ENCODE measurements around the gene FSTL3.

FSTL3 gene

GRCh38 chr19:710767-711166, 34.6 kb downstream of the FSTL3 start:
- no peak overlapping the region for H3K4me2 ChIP-seq (ENCODE audit: low read length)
- no peaks in the 10 kb centered on the region for H3F3A ChIP-seq (ENCODE audit: control insufficient read depth, insufficient read depth)
- H3K27ac ChIP-seq (ENCODE audit: low read depth, low read length), result no peak overlapping the region
- no peak overlapping the region for H3K4me3 ChIP-seq (ENCODE audit: low read length)
- no peak for TF ChIP-seq EZH2phosphoT487 (IDR thresholded peaks at IDR 0.05; ENCODE audit: borderline replicate concordance, low read length)
- H3K9me3 ChIP-seq (ENCODE audit: control insufficient read depth, insufficient read depth, low read length), result no peaks in the 10 kb centered on the region
- no peaks in the 10 kb centered on the region for H3K4me1 ChIP-seq (ENCODE audit: control insufficient read depth, low read length)
- H3K36me3 ChIP-seq (ENCODE audit: control insufficient read depth, low read length), result no peaks in the 10 kb centered on the region
- H3K27me3 ChIP-seq (ENCODE audit: control insufficient read depth, low read length), result 0 out of 2 replicates have a peak, but pooled peaks cover 4% of the 10 kb centered on the region
- H4K20me1 ChIP-seq (ENCODE audit: control insufficient read depth, insufficient read depth, low read depth, low read length), result no peaks in the 10 kb centered on the region
- no peaks in the 10 kb centered on the region for H3K79me2 ChIP-seq (ENCODE audit: control insufficient read depth, low read length)
- H3K9me2 ChIP-seq (replicated peaks; ENCODE audit: control insufficient read depth, low read length), result no peaks in the 10 kb centered on the region

GRCh38 chr19:711254-711653, 35.1 kb downstream of the FSTL3 start:
- Histone ChIP-seq H3K27me3 (ENCODE audit: control insufficient read depth, low read length) (0 out of 2 replicates have a peak, but pooled peaks cover 4% of the 10 kb centered on the region), H3K79me2 (ENCODE audit: control insufficient read depth, low read length) (no peaks in the 10 kb centered on the region), H3F3A (ENCODE audit: control insufficient read depth, insufficient read depth) (no peaks in the 10 kb centered on the region), H3K4me2 (ENCODE audit: low read length) (no peak overlapping the region), H3K9me2 (replicated peaks; ENCODE audit: control insufficient read depth, low read length) (no peaks in the 10 kb centered on the region), H3K27ac (ENCODE audit: low read depth, low read length) (no peak overlapping the region), H3K4me3 (ENCODE audit: low read length) (no peak overlapping the region), H3K9me3 (ENCODE audit: control insufficient read depth, insufficient read depth, low read length) (no peaks in the 10 kb centered on the region), H4K20me1 (ENCODE audit: control insufficient read depth, insufficient read depth, low read depth, low read length) (no peaks in the 10 kb centered on the region), H3K36me3 (ENCODE audit: control insufficient read depth, low read length) (no peaks in the 10 kb centered on the region), H3K4me1 (ENCODE audit: control insufficient read depth, low read length) (no peaks in the 10 kb centered on the region)
- TF ChIP-seq CTCF (IDR thresholded peaks at IDR 0.05; ENCODE audit: low read depth, low read length, poor library complexity, severe bottlenecking), result no peak
- no peak for TF ChIP-seq EZH2phosphoT487 (IDR thresholded peaks at IDR 0.05; ENCODE audit: borderline replicate concordance, low read length)

- Histone ChIP-seq H3K79me2 (ENCODE audit: control insufficient read depth, low read length) (no peaks in the 10 kb centered on the region), H3K4me1 (ENCODE audit: control insufficient read depth, low read length) (no peaks in the 10 kb centered on the region), H3F3A (ENCODE audit: control insufficient read depth, insufficient read depth) (no peaks in the 10 kb centered on the region), H3K9me2 (replicated peaks; ENCODE audit: control insufficient read depth, low read length) (no peaks in the 10 kb centered on the region), H3K36me3 (ENCODE audit: control insufficient read depth, low read length) (no peaks in the 10 kb centered on the region), H3K27me3 (ENCODE audit: control insufficient read depth, low read length) (0 out of 2 replicates have a peak, but pooled peaks cover 4% of the 10 kb centered on the region), H3K9me3 (ENCODE audit: control insufficient read depth, insufficient read depth, low read length) (no peaks in the 10 kb centered on the region), H3K27ac (ENCODE audit: low read depth, low read length) (no peak overlapping the region), H3K4me3 (ENCODE audit: low read length) (no peak overlapping the region), H3K4me2 (ENCODE audit: low read length) (no peak overlapping the region), H4K20me1 (ENCODE audit: control insufficient read depth, insufficient read depth, low read depth, low read length) (no peaks in the 10 kb centered on the region)
- TF ChIP-seq CTCF (IDR thresholded peaks at IDR 0.05; ENCODE audit: low read depth, low read length, poor library complexity, severe bottlenecking) (no peak), EZH2phosphoT487 (IDR thresholded peaks at IDR 0.05; ENCODE audit: borderline replicate concordance, low read length) (no peak)
Observed at GRCh38 chr19:715347-715746, 39.2 kb downstream of the FSTL3 start.

- Histone ChIP-seq H3K4me3 (ENCODE audit: low read length) (no peak overlapping the region), H3K9me3 (ENCODE audit: control insufficient read depth, insufficient read depth, low read length) (no peaks in the 10 kb centered on the region), H4K20me1 (ENCODE audit: control insufficient read depth, insufficient read depth, low read depth, low read length) (no peaks in the 10 kb centered on the region), H3K27me3 (ENCODE audit: control insufficient read depth, low read length) (peaks cover 5% of the 10 kb centered on the region), H3K9me2 (replicated peaks; ENCODE audit: control insufficient read depth, low read length) (no peaks in the 10 kb centered on the region), H3K27ac (ENCODE audit: low read depth, low read length) (no peak overlapping the region), H3K4me1 (ENCODE audit: control insufficient read depth, low read length) (peaks cover 12% of the 10 kb centered on the region), H3K36me3 (ENCODE audit: control insufficient read depth, low read length) (no peaks in the 10 kb centered on the region), H3K4me2 (ENCODE audit: low read length) (no peak overlapping the region), H3K79me2 (ENCODE audit: control insufficient read depth, low read length) (no peaks in the 10 kb centered on the region), H3F3A (ENCODE audit: control insufficient read depth, insufficient read depth) (no peaks in the 10 kb centered on the region)
- TF ChIP-seq EZH2phosphoT487 (IDR thresholded peaks at IDR 0.05; ENCODE audit: borderline replicate concordance, low read length), result no peak
- TF ChIP-seq CTCF (IDR thresholded peaks at IDR 0.05; ENCODE audit: low read depth, low read length, poor library complexity, severe bottlenecking), result no peak
Observed at GRCh38 chr19:718251-718951, 42.2 kb downstream of the FSTL3 start.

Measured in DOHH2 (cell line).